SU-DHL-6 (cell line): Measurements from ENCODE around the gene FANK1.
"Not testable (repeated sequence)": the region's sequence is repeated elsewhere in the genome, so short reads cannot be mapped to it uniquely, and the experiment has no call there.

Experiments
- CTCF ChIP-seq: fragments of 200-600 bp; sonication (generic); IDR thresholded peaks from one replicate; pipeline ENCODE4 v1.5.1; 2017; ENCODE audit warnings: antibody characterized with exemption, mild to moderate bottlenecking, low read length, moderate library complexity; ENCODE audit not compliant: insufficient read depth, poor library complexity, severe bottlenecking
- EZH2phosphoT487 ChIP-seq: fragments of 200-600 bp; sonication (generic), shearing (Covaris generic); conservative IDR thresholded peaks from 2 replicates; pipeline ENCODE4 v1.6.1; 2018; ENCODE audit warnings: mild to moderate bottlenecking, antibody characterized with exemption, low read length, moderate library complexity, mixed read lengths

GRCh38 chr10:125970077-125970630 is 73.8 kb downstream of the FANK1 start:
- not testable (repeated sequence) for TF ChIP-seq CTCF, EZH2phosphoT487
